Astrocyte (in vitro differentiated cells and primary cell): Measurements from ENCODE around the gene KDM4B. TPM values are rescaled to one million over a fixed set of nuclear protein-coding genes. Genes with fewer than 3 reads are reported as not detected.

ENCODE experiments used
- DNase-seq: peaks from one replicate; pipeline ENCODE4 v3.0.0-alpha.2; 2010; ENCODE audit warnings: low read depth
- FAIRE-seq: peaks from 2 replicates; lab custom pipeline; 2011; peaks lifted over from hg19 to GRCh38; lab: Jason Lieb, UNC
- H2AFZ ChIP-seq: 2 replicates; pipeline ENCODE4 v1.6.0; 2012; ENCODE audit warnings: low read depth, low read length, inconsistent platforms
- H3K27ac ChIP-seq: 2 replicates; pipeline ENCODE4 v1.5.1; 2011; ENCODE audit warnings: low read depth, low read length, inconsistent platforms
- H3K27me3 ChIP-seq: 2 replicates; pipeline ENCODE4 v1.6.0; 2011; ENCODE audit warnings: low read length, inconsistent platforms; ENCODE audit not compliant: insufficient read depth
- H3K36me3 ChIP-seq: 2 replicates; pipeline ENCODE4 v1.5.1; 2011; ENCODE audit warnings: low read length, inconsistent platforms; ENCODE audit not compliant: insufficient read depth
- H3K4me1 ChIP-seq: 2 replicates; pipeline ENCODE4 v1.5.1; 2011; ENCODE audit warnings: low read length, inconsistent platforms; ENCODE audit not compliant: insufficient read depth
- H3K4me2 ChIP-seq: 2 replicates; pipeline ENCODE4 v1.6.0; 2012; ENCODE audit warnings: low read length, inconsistent platforms
- H3K4me3 ChIP-seq: 2 replicates; pipeline ENCODE4 v1.5.1; 2011; ENCODE audit warnings: low read depth, mild to moderate bottlenecking, low read length, inconsistent platforms; ENCODE audit not compliant: insufficient read depth
- H3K79me2 ChIP-seq: 2 replicates; pipeline ENCODE4 v1.6.0; 2012; ENCODE audit warnings: mild to moderate bottlenecking, low read length, inconsistent platforms; ENCODE audit not compliant: insufficient read depth
- H3K9ac ChIP-seq: 2 replicates; pipeline ENCODE4 v1.6.0; 2012; ENCODE audit warnings: mild to moderate bottlenecking, low read length, inconsistent platforms
- H3K9me3 ChIP-seq: 2 replicates; pipeline ENCODE4 v1.5.1; 2012; ENCODE audit warnings: low read depth, mild to moderate bottlenecking, low read length, inconsistent platforms; ENCODE audit not compliant: insufficient read depth
- H4K20me1 ChIP-seq: 2 replicates; pipeline ENCODE4 v1.6.0; 2012; ENCODE audit warnings: low read length, inconsistent platforms; ENCODE audit not compliant: insufficient read depth
- H3K27ac Mint-ChIP-seq: one replicate; pipeline ENCODE4 v1.8.0; 2021; ENCODE audit warnings: mild to moderate bottlenecking, mixed read lengths; ENCODE audit not compliant: unreplicated experiment
- H3K27me3 Mint-ChIP-seq: one replicate; pipeline ENCODE4 v1.8.0; 2021; ENCODE audit warnings: low read depth, mixed read lengths; ENCODE audit not compliant: unreplicated experiment
- H3K36me3 Mint-ChIP-seq: one replicate; pipeline ENCODE4 v1.8.0; 2021; ENCODE audit warnings: low read depth, mixed read lengths; ENCODE audit not compliant: unreplicated experiment
- H3K4me1 Mint-ChIP-seq: one replicate; pipeline ENCODE4 v1.8.0; 2021; ENCODE audit warnings: low read depth, mixed read lengths; ENCODE audit not compliant: unreplicated experiment
- H3K4me3 Mint-ChIP-seq: one replicate; pipeline ENCODE4 v1.8.0; 2021; ENCODE audit warnings: mild to moderate bottlenecking, moderate library complexity, mixed read lengths; ENCODE audit not compliant: unreplicated experiment
- H3K9me3 Mint-ChIP-seq: one replicate; pipeline ENCODE4 v1.8.0; 2021; ENCODE audit warnings: mild to moderate bottlenecking, mixed read lengths; ENCODE audit not compliant: unreplicated experiment
- CTCF ChIP-seq: IDR thresholded peaks from 2 replicates; pipeline ENCODE4 v1.5.1; 2011; ENCODE audit warnings: low read depth, mild to moderate bottlenecking, inconsistent platforms, low read length, moderate library complexity; ENCODE audit not compliant: insufficient read depth
- EZH2 ChIP-seq: IDR thresholded peaks from 2 replicates; pipeline ENCODE4 v1.6.1; 2012; ENCODE audit warnings: mild to moderate bottlenecking, low read length, inconsistent platforms; ENCODE audit not compliant: insufficient read depth
- total RNA-seq: library from RNA; stranded (reverse); gene quantifications from 2 replicates; pipeline ENCODE4 v1.2.1, GENCODE V29; 2021

The KDM4B gene
- total RNA-seq, 1 donor from 2014 or later: 55.2 TPM

DNA sequence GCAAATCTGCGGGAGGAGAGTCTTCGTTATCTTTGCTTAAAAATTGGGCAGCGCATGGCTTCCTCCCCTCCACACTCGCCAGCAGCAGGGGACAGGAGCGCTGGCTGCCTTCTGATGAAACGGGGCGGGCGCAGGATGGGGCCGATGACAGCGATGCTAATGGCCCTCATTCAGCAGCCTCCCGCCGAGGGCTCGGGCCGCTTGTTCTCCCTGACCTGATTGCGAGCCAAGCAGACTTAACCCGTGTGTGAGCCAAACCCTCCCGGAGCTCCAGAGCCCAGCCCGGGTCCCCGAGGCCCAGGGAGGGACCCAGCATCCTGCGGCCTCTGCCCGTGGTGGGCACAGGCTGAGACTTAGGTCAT, 90.3 kb downstream of the KDM4B start:
- Mint-ChIP-seq H3K27me3 (no peaks in the 10 kb centered on the region), H3K4me3 (no peak overlapping the region), H3K9me3 (no peaks in the 10 kb centered on the region), H3K36me3 (peaks cover 25% of the 10 kb centered on the region), H3K4me1 (no peaks in the 10 kb centered on the region), H3K27ac (no peak overlapping the region)
- H3K9ac ChIP-seq: peak overlapping the region; percentile 17
- peaks cover 13% of the 10 kb centered on the region for H3K4me1 ChIP-seq
- H3K4me3 ChIP-seq: no peak overlapping the region
- H2AFZ ChIP-seq: no peak overlapping the region
- peaks cover 5% of the 10 kb centered on the region for H3K36me3 ChIP-seq
- H4K20me1 ChIP-seq: peaks cover 71% of the 10 kb centered on the region
- TF ChIP-seq EZH2 (no peak), CTCF (no peak)
- no peaks in the 10 kb centered on the region for H3K9me3 ChIP-seq
- H3K27ac ChIP-seq: no peak overlapping the region
- no peak for DNase-seq
- H3K4me2 ChIP-seq: peak overlapping the region; percentile 62
- no peak for FAIRE-seq
- no peaks in the 10 kb centered on the region for H3K79me2 ChIP-seq
- H3K27me3 ChIP-seq: no peaks in the 10 kb centered on the region

- H3K4me1 ChIP-seq: peaks cover 13% of the 10 kb centered on the region
- Mint-ChIP-seq H3K9me3 (no peaks in the 10 kb centered on the region), H3K4me3 (no peak overlapping the region), H3K36me3 (peaks cover 28% of the 10 kb centered on the region), H3K27me3 (no peaks in the 10 kb centered on the region), H3K27ac (no peak overlapping the region), H3K4me1 (no peaks in the 10 kb centered on the region)
- H3K27ac ChIP-seq: no peak overlapping the region
- H3K4me2 ChIP-seq: no peak overlapping the region
- H3K27me3 ChIP-seq: no peaks in the 10 kb centered on the region
- no peaks in the 10 kb centered on the region for H3K79me2 ChIP-seq
- H3K4me3 ChIP-seq: no peak overlapping the region
- peaks cover 77% of the 10 kb centered on the region for H4K20me1 ChIP-seq
- H3K9me3 ChIP-seq: no peaks in the 10 kb centered on the region
- no peak overlapping the region for H3K9ac ChIP-seq
- DNase-seq (no peak), FAIRE-seq (no peak)
- H3K36me3 ChIP-seq: peaks cover 5% of the 10 kb centered on the region
- TF ChIP-seq CTCF (no peak), EZH2 (no peak)
- no peak overlapping the region for H2AFZ ChIP-seq
Observed at GRCh38 chr19:5059793-5060192, 90.9 kb downstream of the KDM4B start.

- H3K4me2 ChIP-seq: no peak overlapping the region
- no peak overlapping the region for H3K27ac ChIP-seq
- H3K4me1 ChIP-seq: peaks cover 13% of the 10 kb centered on the region
- FAIRE-seq: no peak
- H3K9me3 Mint-ChIP-seq: no peaks in the 10 kb centered on the region
- H4K20me1 ChIP-seq: peaks cover 75% of the 10 kb centered on the region
- no peaks in the 10 kb centered on the region for H3K79me2 ChIP-seq
- H3K27ac Mint-ChIP-seq: peak overlapping the region; percentile 18
- TF ChIP-seq CTCF (no peak), EZH2 (no peak)
- DNase-seq: no peak
- H3K9ac ChIP-seq: no peak overlapping the region
- no peaks in the 10 kb centered on the region for H3K9me3 ChIP-seq
- no peak overlapping the region for H3K4me3 Mint-ChIP-seq
- no peaks in the 10 kb centered on the region for H3K27me3 Mint-ChIP-seq
- peaks cover 3% of the 10 kb centered on the region for H3K36me3 ChIP-seq
- H3K36me3 Mint-ChIP-seq: peaks cover 32% of the 10 kb centered on the region
- H3K4me3 ChIP-seq: no peak overlapping the region
- H3K4me1 Mint-ChIP-seq: no peaks in the 10 kb centered on the region
- no peak overlapping the region for H2AFZ ChIP-seq
- H3K27me3 ChIP-seq: no peaks in the 10 kb centered on the region
Observed at GRCh38 chr19:5062195-5062594, 93.3 kb downstream of the KDM4B start.
